ENCODE data around the gene ETV6.
"Not testable (repeated sequence)": the region's sequence is repeated elsewhere in the genome, so short reads cannot be mapped to it uniquely, and the experiment has no call there.

Gene ETV6

GRCh38 chr12:11681695-11682094 is 32.2 kb downstream of the ETV6 start:
- H3K36me3 ChIP-seq (ENCODE audit: control insufficient read depth, insufficient read depth, low read length); H3K4me3 ChIP-seq (ENCODE audit: low read depth, low read length); H3K9ac ChIP-seq (ENCODE audit: low read length); H3K27ac ChIP-seq (ENCODE audit: low read depth, low read length); H3K27me3 ChIP-seq (ENCODE audit: control insufficient read depth, insufficient read depth, low read length); H3K9me3 ChIP-seq (ENCODE audit: control insufficient read depth, insufficient read depth, low read depth, low read length): not testable (repeated sequence)
- H3K4me1 ChIP-seq (ENCODE audit: control insufficient read depth, insufficient read depth, low read length) = peaks cover 17% of the 10 kb centered on the region; the same call in 1 of the 2 replicates

- Histone ChIP-seq H3K36me3 (ENCODE audit: control insufficient read depth, insufficient read depth, low read length) (no peaks in the 10 kb centered on the region), H3K4me3 (ENCODE audit: low read depth, low read length) (no peak overlapping the region), H3K27me3 (ENCODE audit: control insufficient read depth, insufficient read depth, low read length) (no peaks in the 10 kb centered on the region), H3K9me3 (ENCODE audit: control insufficient read depth, insufficient read depth, low read depth, low read length) (0 out of 2 replicates have a peak, but pooled peaks cover 2% of the 10 kb centered on the region), H3K27ac (ENCODE audit: low read depth, low read length) (no peak overlapping the region), H3K4me1 (ENCODE audit: control insufficient read depth, insufficient read depth, low read length) (peaks cover 33% of the 10 kb centered on the region), H3K9ac (ENCODE audit: low read length) (no peak overlapping the region)
These were observed 34.9 kb downstream of the ETV6 start for GRCh38 chr12:11684393-11684792.

- Histone ChIP-seq H3K4me3 (ENCODE audit: low read depth, low read length) (no peak overlapping the region), H3K36me3 (ENCODE audit: control insufficient read depth, insufficient read depth, low read length) (no peaks in the 10 kb centered on the region), H3K9ac (ENCODE audit: low read length) (no peak overlapping the region), H3K9me3 (ENCODE audit: control insufficient read depth, insufficient read depth, low read depth, low read length) (0 out of 2 replicates have a peak, but pooled peaks cover 2% of the 10 kb centered on the region), H3K4me1 (ENCODE audit: control insufficient read depth, insufficient read depth, low read length) (peaks cover 33% of the 10 kb centered on the region), H3K27me3 (ENCODE audit: control insufficient read depth, insufficient read depth, low read length) (no peaks in the 10 kb centered on the region), H3K27ac (ENCODE audit: low read depth, low read length) (no peak overlapping the region)
These were observed 35.3 kb downstream of the ETV6 start for GRCh38 chr12:11684811-11685210.

- 0 out of 2 replicates have a peak, but pooled peaks cover 2% of the 10 kb centered on the region for H3K9me3 ChIP-seq (ENCODE audit: control insufficient read depth, insufficient read depth, low read depth, low read length)
- H3K27me3 ChIP-seq (ENCODE audit: control insufficient read depth, insufficient read depth, low read length) = no peaks in the 10 kb centered on the region
- H3K4me1 ChIP-seq (ENCODE audit: control insufficient read depth, insufficient read depth, low read length) = peaks cover 33% of the 10 kb centered on the region
- no peaks in the 10 kb centered on the region for H3K36me3 ChIP-seq (ENCODE audit: control insufficient read depth, insufficient read depth, low read length)
- no peak overlapping the region for H3K9ac ChIP-seq (ENCODE audit: low read length)
- H3K27ac ChIP-seq (ENCODE audit: low read depth, low read length) = no peak overlapping the region
- H3K4me3 ChIP-seq (ENCODE audit: low read depth, low read length) = no peak overlapping the region
These were observed 35.8 kb downstream of the ETV6 start for GRCh38 chr12:11685316-11685715.

- Histone ChIP-seq H3K27ac (ENCODE audit: low read depth, low read length) (no peak overlapping the region), H3K9me3 (ENCODE audit: control insufficient read depth, insufficient read depth, low read depth, low read length) (0 out of 2 replicates have a peak, but pooled peaks cover 2% of the 10 kb centered on the region), H3K4me1 (ENCODE audit: control insufficient read depth, insufficient read depth, low read length) (peaks cover 33% of the 10 kb centered on the region), H3K36me3 (ENCODE audit: control insufficient read depth, insufficient read depth, low read length) (no peaks in the 10 kb centered on the region), H3K4me3 (ENCODE audit: low read depth, low read length) (no peak overlapping the region), H3K27me3 (ENCODE audit: control insufficient read depth, insufficient read depth, low read length) (no peaks in the 10 kb centered on the region), H3K9ac (ENCODE audit: low read length) (no peak overlapping the region)
These were observed 36.2 kb downstream of the ETV6 start for GRCh38 chr12:11685716-11686115.

GRCh38 chr12:11686120-11686519 is 36.6 kb downstream of the ETV6 start:
- Histone ChIP-seq H3K4me3 (ENCODE audit: low read depth, low read length) (no peak overlapping the region), H3K9me3 (ENCODE audit: control insufficient read depth, insufficient read depth, low read depth, low read length) (0 out of 2 replicates have a peak, but pooled peaks cover 2% of the 10 kb centered on the region), H3K4me1 (ENCODE audit: control insufficient read depth, insufficient read depth, low read length) (peaks cover 33% of the 10 kb centered on the region)

GRCh38 chr12:11687528-11687927 is 38.1 kb downstream of the ETV6 start:
- Histone ChIP-seq H3K27me3 (ENCODE audit: control insufficient read depth, insufficient read depth, low read length) (no peaks in the 10 kb centered on the region), H3K27ac (ENCODE audit: low read depth, low read length) (no peak overlapping the region), H3K9me3 (ENCODE audit: control insufficient read depth, insufficient read depth, low read depth, low read length) (no peaks in the 10 kb centered on the region), H3K4me1 (ENCODE audit: control insufficient read depth, insufficient read depth, low read length) (peaks cover 33% of the 10 kb centered on the region), H3K36me3 (ENCODE audit: control insufficient read depth, insufficient read depth, low read length) (no peaks in the 10 kb centered on the region), H3K4me3 (ENCODE audit: low read depth, low read length) (no peak overlapping the region), H3K9ac (ENCODE audit: low read length) (no peak overlapping the region)

More at GRCh38 chr12:11686120-11686519, 36.6 kb downstream of the ETV6 start:
- Histone ChIP-seq H3K9ac (ENCODE audit: low read length) (no peak overlapping the region), H3K27me3 (ENCODE audit: control insufficient read depth, insufficient read depth, low read length) (no peaks in the 10 kb centered on the region), H3K27ac (ENCODE audit: low read depth, low read length) (no peak overlapping the region), H3K36me3 (ENCODE audit: control insufficient read depth, insufficient read depth, low read length) (no peaks in the 10 kb centered on the region)

- H3K36me3 ChIP-seq (ENCODE audit: control insufficient read depth, insufficient read depth, low read length) = no peaks in the 10 kb centered on the region
- H3K9ac ChIP-seq (ENCODE audit: low read length) = no peak overlapping the region
- no peaks in the 10 kb centered on the region for H3K27me3 ChIP-seq (ENCODE audit: control insufficient read depth, insufficient read depth, low read length)
- H3K4me1 ChIP-seq (ENCODE audit: control insufficient read depth, insufficient read depth, low read length) = peaks cover 33% of the 10 kb centered on the region
- no peak overlapping the region for H3K27ac ChIP-seq (ENCODE audit: low read depth, low read length)
- no peaks in the 10 kb centered on the region for H3K9me3 ChIP-seq (ENCODE audit: control insufficient read depth, insufficient read depth, low read depth, low read length)
- H3K4me3 ChIP-seq (ENCODE audit: low read depth, low read length) = no peak overlapping the region
These were observed 38.9 kb downstream of the ETV6 start for GRCh38 chr12:11688379-11688778.

GRCh38 chr12:11688831-11689230 is 39.4 kb downstream of the ETV6 start:
- H3K4me3 ChIP-seq (ENCODE audit: low read depth, low read length) = no peak overlapping the region
- no peak overlapping the region for H3K9ac ChIP-seq (ENCODE audit: low read length)
- H3K27ac ChIP-seq (ENCODE audit: low read depth, low read length) = no peak overlapping the region
- peaks cover 33% of the 10 kb centered on the region for H3K4me1 ChIP-seq (ENCODE audit: control insufficient read depth, insufficient read depth, low read length)
- H3K27me3 ChIP-seq (ENCODE audit: control insufficient read depth, insufficient read depth, low read length) = no peaks in the 10 kb centered on the region
- H3K9me3 ChIP-seq (ENCODE audit: control insufficient read depth, insufficient read depth, low read depth, low read length) = no peaks in the 10 kb centered on the region
- no peaks in the 10 kb centered on the region for H3K36me3 ChIP-seq (ENCODE audit: control insufficient read depth, insufficient read depth, low read length)

GRCh38 chr12:11689591-11690186 is 40.2 kb downstream of the ETV6 start:
- H3K4me1 ChIP-seq (ENCODE audit: control insufficient read depth, insufficient read depth, low read length) = peaks cover 31% of the 10 kb centered on the region
- H3K27ac ChIP-seq (ENCODE audit: low read depth, low read length) = no peak overlapping the region
- H3K36me3 ChIP-seq (ENCODE audit: control insufficient read depth, insufficient read depth, low read length) = no peaks in the 10 kb centered on the region

GRCh38 chr12:11693067-11693466 is 43.6 kb downstream of the ETV6 start:
- peaks cover 1% of the 10 kb centered on the region; the same call in 1 of the 2 replicates for H3K9me3 ChIP-seq (ENCODE audit: control insufficient read depth, insufficient read depth, low read depth, low read length)
- H3K27ac ChIP-seq (ENCODE audit: low read depth, low read length) = no peak overlapping the region
- no peak overlapping the region for H3K4me3 ChIP-seq (ENCODE audit: low read depth, low read length)
- H3K4me1 ChIP-seq (ENCODE audit: control insufficient read depth, insufficient read depth, low read length) = peaks cover 14% of the 10 kb centered on the region
- no peaks in the 10 kb centered on the region for H3K27me3 ChIP-seq (ENCODE audit: control insufficient read depth, insufficient read depth, low read length)
- H3K9ac ChIP-seq (ENCODE audit: low read length) = no peak overlapping the region
- no peaks in the 10 kb centered on the region for H3K36me3 ChIP-seq (ENCODE audit: control insufficient read depth, insufficient read depth, low read length)

More at GRCh38 chr12:11689591-11690186, 40.2 kb downstream of the ETV6 start:
- Histone ChIP-seq H3K9me3 (ENCODE audit: control insufficient read depth, insufficient read depth, low read depth, low read length) (no peaks in the 10 kb centered on the region), H3K9ac (ENCODE audit: low read length) (no peak overlapping the region), H3K27me3 (ENCODE audit: control insufficient read depth, insufficient read depth, low read length) (no peaks in the 10 kb centered on the region), H3K4me3 (ENCODE audit: low read depth, low read length) (no peak overlapping the region)

Measured in HUES6 (cell line).